CD4-positive, alpha-beta T cell treated with Interleukin-15 for 4 hours (primary cell): ENCODE measurements around the gene RABGAP1L.
A peak's percentile ranks its signal among the peaks of the same experiment; 100 is the strongest.
"Not testable (repeated sequence)": the region's sequence is repeated elsewhere in the genome, so short reads cannot be mapped to it uniquely, and the experiment has no call there.

Experiments
- DNase-seq: peaks from one replicate; pipeline ENCODE4 v3.0.0-alpha.2; 2020; ENCODE audit warnings: low spot score

RABGAP1L gene

GRCh38 chr1:174153825-174154107 lies 5.6 kb upstream of the RABGAP1L start:
- DNase-seq, result no peak

- no peak for DNase-seq
Observed at GRCh38 chr1:174156437-174156836, 2.9 kb upstream of the RABGAP1L start.

- peak; percentile 44 for DNase-seq
Observed at GRCh38 chr1:174157157-174157806, 2.0 kb upstream of the RABGAP1L start.

- peak; percentile 47 for DNase-seq
Observed at GRCh38 chr1:174158767-174159251, 511 bp upstream of the RABGAP1L start.

GRCh38 chr1:174160109-174160473 lies 771 bp downstream of the RABGAP1L start:
- DNase-seq, result no peak

GRCh38 chr1:174160603-174161002 lies 1.3 kb downstream of the RABGAP1L start:
- DNase-seq, result no peak

- DNase-seq, result no peak
Observed at GRCh38 chr1:174161813-174162212, 2.5 kb downstream of the RABGAP1L start.

- no peak for DNase-seq
Observed at GRCh38 chr1:174164826-174165225, 5.5 kb downstream of the RABGAP1L start.

GRCh38 chr1:174165471-174166137 lies 6.3 kb downstream of the RABGAP1L start:
- DNase-seq, result no peak

GRCh38 chr1:174166530-174167264 lies 7.4 kb downstream of the RABGAP1L start:
- no peak for DNase-seq

GRCh38 chr1:174167265-174167803 lies 8.0 kb downstream of the RABGAP1L start:
- DNase-seq, result no peak

GRCh38 chr1:174169342-174169741 lies 10.0 kb downstream of the RABGAP1L start:
- DNase-seq, result no peak

- DNase-seq, result no peak
Observed at GRCh38 chr1:174171073-174171472, 11.8 kb downstream of the RABGAP1L start.

GRCh38 chr1:174174461-174175329 lies 15.4 kb downstream of the RABGAP1L start:
- DNase-seq, result no peak

GRCh38 chr1:174178459-174178858 lies 19.1 kb downstream of the RABGAP1L start:
- DNase-seq, result not testable (repeated sequence)

- no peak for DNase-seq
Observed at GRCh38 chr1:174189428-174190062, 30.2 kb downstream of the RABGAP1L start.

- DNase-seq, result no peak
Observed at GRCh38 chr1:174190691-174191199, 31.4 kb downstream of the RABGAP1L start.

- no peak for DNase-seq
Observed at GRCh38 chr1:174191349-174191862, 32.1 kb downstream of the RABGAP1L start.

- DNase-seq, result no peak
Observed at GRCh38 chr1:174194461-174194860, 35.1 kb downstream of the RABGAP1L start.

- DNase-seq, result no peak
Observed at GRCh38 chr1:174197088-174197487, 37.8 kb downstream of the RABGAP1L start.

- no peak for DNase-seq
Observed at GRCh38 chr1:174197547-174197946, 38.2 kb downstream of the RABGAP1L start.
